Testis (tissue), 2 donors: Measurements from ENCODE around the gene MKNK1.

ENCODE experiments used
- CTCF ChIP-seq, 3 experiments: fragments of 450-650 bp in 2 of 3; fragments of 200-600 bp in 1 of 3; sonication (generic) in 1 of 3; IDR thresholded peaks; one replicate each; pipeline ENCODE4 v1.5.1; 2016 to 2019; ENCODE audit warnings: antibody characterized with exemption in 3 of 3, mild to moderate bottlenecking in 2 of 3, moderate library complexity in 1 of 3
- POLR2A ChIP-seq: fragments of 450-650 bp; IDR thresholded peaks from one replicate; pipeline ENCODE4 v1.6.1; 2017; ENCODE audit warnings: antibody characterized with exemption, mild to moderate bottlenecking, moderate library complexity

GRCh38 chr1:46515576-46515975 lies 88.5 kb downstream of the MKNK1 start:
- TF ChIP-seq CTCF (IDR thresholded peaks at IDR 0.05): no peak
- no peak for TF ChIP-seq POLR2A
